ENCODE data around the gene UBR4. TPM values are rescaled to one million over a fixed set of nuclear protein-coding genes. Genes with fewer than 3 reads are reported as not detected.

Gene UBR4
- total RNA-seq, 4 donors from 2014 or later = 140 to 418 (median 223) TPM

DNA sequence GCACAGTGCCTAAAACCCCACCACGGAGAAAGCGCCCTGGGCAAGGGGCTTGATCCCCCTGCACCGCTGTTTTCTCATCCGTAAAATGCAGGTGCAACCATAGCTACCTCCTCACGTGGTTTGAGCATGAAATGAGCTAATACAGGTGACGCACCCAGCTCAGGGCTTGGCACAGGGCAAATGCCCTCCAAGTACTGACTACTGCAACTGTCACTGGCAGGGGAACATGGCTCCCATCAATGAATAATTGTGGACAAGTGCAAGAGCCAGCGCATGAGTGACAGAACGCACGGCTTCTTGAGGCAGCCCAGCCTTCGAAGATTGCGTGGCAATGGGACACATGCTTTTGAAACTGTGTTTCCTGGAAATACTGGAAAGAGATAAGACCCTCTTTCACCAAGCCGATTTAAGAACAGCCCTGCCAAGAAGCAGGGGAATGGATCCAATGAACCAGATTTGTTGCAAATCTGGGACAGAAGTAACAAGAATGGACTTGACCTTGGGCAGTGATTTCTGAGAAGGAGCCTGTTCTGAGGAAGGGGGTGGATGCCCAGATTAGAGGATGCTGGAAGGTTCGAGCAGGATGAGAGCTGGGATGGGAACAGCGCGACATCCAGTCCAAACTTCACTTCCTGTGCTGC, 160.8 kb downstream of the UBR4 start:
- no peak for DNase-seq
- TF ChIP-seq, protein P1, sequence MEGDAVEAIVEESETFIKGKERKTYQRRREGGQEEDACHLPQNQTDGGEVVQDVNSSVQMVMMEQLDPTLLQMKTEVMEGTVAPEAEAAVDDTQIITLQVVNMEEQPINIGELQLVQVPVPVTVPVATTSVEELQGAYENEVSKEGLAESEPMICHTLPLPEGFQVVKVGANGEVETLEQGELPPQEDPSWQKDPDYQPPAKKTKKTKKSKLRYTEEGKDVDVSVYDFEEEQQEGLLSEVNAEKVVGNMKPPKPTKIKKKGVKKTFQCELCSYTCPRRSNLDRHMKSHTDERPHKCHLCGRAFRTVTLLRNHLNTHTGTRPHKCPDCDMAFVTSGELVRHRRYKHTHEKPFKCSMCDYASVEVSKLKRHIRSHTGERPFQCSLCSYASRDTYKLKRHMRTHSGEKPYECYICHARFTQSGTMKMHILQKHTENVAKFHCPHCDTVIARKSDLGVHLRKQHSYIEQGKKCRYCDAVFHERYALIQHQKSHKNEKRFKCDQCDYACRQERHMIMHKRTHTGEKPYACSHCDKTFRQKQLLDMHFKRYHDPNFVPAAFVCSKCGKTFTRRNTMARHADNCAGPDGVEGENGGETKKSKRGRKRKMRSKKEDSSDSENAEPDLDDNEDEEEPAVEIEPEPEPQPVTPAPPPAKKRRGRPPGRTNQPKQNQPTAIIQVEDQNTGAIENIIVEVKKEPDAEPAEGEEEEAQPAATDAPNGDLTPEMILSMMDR (IDR thresholded peaks at IDR 0.05) = no peak
- no peak for TF ChIP-seq POLR2A (IDR thresholded peaks at IDR 0.05)
- TF ChIP-seq EP300 (IDR thresholded peaks at IDR 0.05; ENCODE audit: low read depth) = no peak
- no peak for TF ChIP-seq POLR2AphosphoS5 (IDR thresholded peaks at IDR 0.05)
- Histone ChIP-seq H3K4me1 (peaks cover 0 to 8% (median 0%) of the 10 kb centered on the region in 4 donors), H3K4me3 (no peak overlapping the region), H3K27ac (no peak overlapping the region), H3K9me3 (no peaks in the 10 kb centered on the region), H3K36me3 (no peaks in the 10 kb centered on the region), H3K27me3 (peaks cover 13% of the 10 kb centered on the region)
- 58 to 77% methylated on average over 7 to 15 of the region's 15 CpGs for WGBS, 2 donors (ENCODE audit: low coverage in 1 of 2)
- in situ Hi-C loops (cut with MboI; ENCODE audit: low pct_ligation_motif_present in 1 of 4, low pct_unique_long_range_greater_than_20kb in 1 of 4, low sequenced_read_pairs in 3 of 4) = no loop called here
- intact Hi-C loops (cut with DNase I; ENCODE audit: low total_unique reads) = no loop called here

DNA sequence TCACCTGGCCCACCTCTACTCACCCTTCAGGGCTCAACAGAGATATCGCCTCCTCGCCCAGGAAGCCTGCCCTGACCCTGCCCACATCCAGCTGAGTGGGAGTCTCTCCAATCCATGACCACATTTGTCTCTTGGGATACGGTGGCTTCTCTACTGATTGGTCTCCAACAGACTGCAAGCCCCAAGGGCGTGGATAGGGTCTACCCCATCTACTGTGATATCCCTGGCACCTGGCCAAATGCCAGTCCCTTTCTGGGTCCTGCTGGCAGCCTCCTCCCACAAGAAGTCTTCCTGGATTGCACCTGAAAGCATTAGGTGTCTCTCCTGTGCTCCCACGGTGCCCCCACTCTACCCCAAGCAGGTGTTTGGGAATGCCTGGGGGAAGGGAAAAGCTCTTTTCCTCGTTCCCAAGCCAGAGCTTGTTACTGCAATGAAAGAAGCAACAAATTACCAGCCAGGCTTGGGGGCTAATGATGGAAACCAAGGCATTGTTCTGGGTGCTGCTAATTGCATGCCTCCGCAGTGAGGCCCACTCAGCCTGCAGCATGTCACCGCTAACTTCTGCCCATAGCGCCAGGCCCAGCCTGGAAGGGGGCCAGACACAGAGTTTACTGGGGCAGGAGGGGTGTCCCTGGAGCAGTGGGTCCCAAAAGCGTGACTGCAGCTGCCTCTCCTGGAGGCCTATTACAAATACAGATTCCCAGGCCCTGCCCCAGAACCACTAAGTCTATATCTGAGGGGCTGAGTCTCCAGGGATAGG, 162.9 kb downstream of the UBR4 start:
- no peaks in the 10 kb centered on the region for H3K9me3 ChIP-seq
- WGBS, 2 donors (ENCODE audit: low coverage in 1 of 2) = 89 to 100% methylated on average over 1 to 10 of the region's 10 CpGs
- H3K4me1 ChIP-seq = peaks cover 0 to 8% (median 0%) of the 10 kb centered on the region in 4 donors
- in situ Hi-C loops (cut with MboI; ENCODE audit: low pct_ligation_motif_present in 1 of 4, low pct_unique_long_range_greater_than_20kb in 1 of 4, low sequenced_read_pairs in 3 of 4) = no loop called here
- TF ChIP-seq, protein P1 (IDR thresholded peaks at IDR 0.05) = no peak
- no peak for TF ChIP-seq POLR2A (IDR thresholded peaks at IDR 0.05)
- TF ChIP-seq POLR2AphosphoS5 (IDR thresholded peaks at IDR 0.05) = no peak
- no peak for TF ChIP-seq EP300 (IDR thresholded peaks at IDR 0.05; ENCODE audit: low read depth)
- no peaks in the 10 kb centered on the region for H3K36me3 ChIP-seq
- H3K27ac ChIP-seq = no peak overlapping the region
- intact Hi-C loops (cut with DNase I; ENCODE audit: low total_unique reads) = no loop called here
- no peak for DNase-seq
- H3K27me3 ChIP-seq = peaks cover 13% of the 10 kb centered on the region
- no peak overlapping the region for H3K4me3 ChIP-seq

DNA sequence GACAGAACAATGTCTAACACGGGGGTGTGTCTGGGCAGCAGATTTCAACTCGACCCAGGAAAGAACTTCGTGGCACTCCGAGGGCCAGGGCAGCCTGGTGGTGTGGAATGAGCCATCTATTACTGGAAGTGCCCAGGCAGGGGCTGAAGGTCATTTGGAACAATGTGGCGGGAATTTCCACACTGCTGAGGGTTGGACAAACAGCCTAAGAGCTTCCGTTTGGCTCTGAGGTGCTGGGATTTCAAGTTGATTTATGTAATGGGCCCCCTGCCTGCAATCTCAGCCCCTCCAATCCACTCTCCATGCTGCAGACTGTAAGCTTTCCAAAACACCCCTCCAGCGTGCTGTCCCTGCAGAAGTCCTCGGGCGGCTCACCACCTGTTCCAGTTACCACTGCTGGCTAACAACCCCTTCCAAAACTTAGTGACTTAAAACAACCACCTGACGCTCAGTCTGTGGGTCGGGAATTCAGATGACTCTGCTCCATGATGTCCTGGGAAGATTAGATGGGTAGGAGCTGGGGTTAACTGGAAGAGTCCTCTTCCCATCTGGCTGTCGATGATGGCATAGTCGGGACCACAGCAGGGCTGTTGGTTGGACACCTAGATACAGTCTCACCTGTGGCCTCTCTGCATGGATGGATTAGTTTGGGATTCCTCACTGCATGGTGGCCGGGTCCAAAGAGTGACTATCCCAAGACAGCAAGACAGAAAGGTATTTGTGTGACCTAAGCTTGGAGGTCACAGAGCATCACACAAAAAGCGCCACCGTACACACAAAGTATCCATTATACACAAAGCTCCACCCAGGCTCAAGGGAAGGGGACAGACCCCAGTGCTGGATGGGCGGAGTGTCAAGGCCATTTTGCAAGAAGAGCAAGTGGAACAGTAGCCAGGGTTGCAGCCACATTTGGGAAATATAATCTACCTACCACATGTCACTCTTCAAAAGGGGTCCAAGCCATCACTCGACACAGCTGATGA, 163.9 kb downstream of the UBR4 start:
- TF ChIP-seq POLR2A (IDR thresholded peaks at IDR 0.05) (no peak), EP300 (IDR thresholded peaks at IDR 0.05; ENCODE audit: low read depth) (no peak), POLR2AphosphoS5 (IDR thresholded peaks at IDR 0.05) (no peak)
- TF ChIP-seq, protein P1 (IDR thresholded peaks at IDR 0.05) = no peak
- Histone ChIP-seq H3K4me3 (no peak overlapping the region), H3K27me3 (peaks cover 13% of the 10 kb centered on the region), H3K9me3 (no peaks in the 10 kb centered on the region), H3K4me1 (peaks cover 0 to 8% (median 0%) of the 10 kb centered on the region in 4 donors), H3K27ac (no peak overlapping the region), H3K36me3 (no peaks in the 10 kb centered on the region)
- in situ Hi-C loops (cut with MboI; ENCODE audit: low pct_ligation_motif_present in 1 of 4, low pct_unique_long_range_greater_than_20kb in 1 of 4, low sequenced_read_pairs in 3 of 4) (no loop called here), intact Hi-C loops (cut with DNase I; ENCODE audit: low total_unique reads) (no loop called here)
- 53 to 64% methylated on average over 9 to 18 of the region's 18 CpGs for WGBS, 2 donors (ENCODE audit: low coverage in 1 of 2)
- peak; percentile 29 for DNase-seq

Data from transverse colon (tissue), 4 donors.